ENCODE measurements around the gene UBR2. TPM values are rescaled to one million over a fixed set of nuclear protein-coding genes. Genes with fewer than 3 reads are reported as not detected.

Gene UBR2
- total and polyA plus RNA-seq, 2 of the 13 experiments (the other 11 are each of a cell fraction or from before 2014, with no cell fraction given), result 17.6 to 29.3 TPM

DNA sequence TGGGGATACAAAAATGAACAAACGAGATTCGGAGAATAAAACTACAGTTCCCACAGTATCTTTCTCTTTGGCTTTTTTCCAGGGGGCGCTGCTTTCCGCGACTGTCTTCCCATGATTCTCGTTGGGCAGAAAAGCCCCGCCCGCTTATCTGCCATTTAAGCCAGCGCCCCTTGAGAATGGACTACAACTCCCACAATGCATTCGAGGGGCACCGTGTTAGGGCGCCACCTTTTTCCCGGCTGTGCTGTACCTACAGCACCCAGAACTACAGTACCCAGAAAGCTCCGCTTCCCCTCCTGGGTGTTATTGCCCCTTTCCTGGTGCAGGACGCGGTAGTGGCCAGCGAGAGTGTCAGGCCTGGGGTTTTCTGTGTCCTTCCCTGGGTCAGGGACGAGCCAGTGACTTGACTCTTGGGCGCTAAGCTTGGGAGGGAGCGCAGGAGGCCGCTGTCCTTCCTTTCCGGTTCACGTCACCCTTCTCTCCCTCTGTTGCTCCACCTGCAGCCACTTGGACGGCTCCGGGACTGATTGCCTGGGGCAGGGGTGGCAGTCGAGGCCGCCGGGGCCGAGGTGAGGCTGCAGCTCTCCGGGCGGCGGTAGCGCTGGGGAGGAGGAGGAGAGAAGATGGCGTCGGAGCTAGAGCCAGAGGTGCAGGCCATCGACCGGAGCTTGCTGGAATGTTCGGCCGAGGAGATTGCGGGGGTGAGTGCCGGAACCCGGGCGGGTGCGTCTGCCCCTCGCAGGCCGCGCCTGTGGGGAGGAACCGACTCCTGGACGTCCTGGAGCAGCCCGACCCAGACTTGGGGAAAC lies at the start of gene UBR2 (continued):
- TF ChIP-seq HMG20A (CRISPR knock-in tag; IDR thresholded peaks at IDR 0.05; ENCODE audit: borderline replicate concordance) (peak; percentile 37; the same call in 1 of the 2 replicates), FIP1L1 (IDR thresholded peaks at IDR 0.05; ENCODE audit: borderline replicate concordance, insufficient read depth, low read depth, low read length) (no peak), NBN (conservative IDR thresholded peaks at IDR 0.05) (no peak), YEATS4 (CRISPR knock-in tag; IDR thresholded peaks at IDR 0.05; ENCODE audit: borderline replicate concordance) (peak; percentile 91), CHD4 (IDR thresholded peaks at IDR 0.05; ENCODE audit: borderline replicate concordance, low read length) (no peak), ZBTB7B (CRISPR knock-in tag; IDR thresholded peaks at IDR 0.05) (peak; percentile 82), ZBTB8A (CRISPR knock-in tag; IDR thresholded peaks at IDR 0.05; ENCODE audit: borderline replicate concordance, low read depth) (peak; percentile 98), ZNF816 (CRISPR knock-in tag; IDR thresholded peaks at IDR 0.05; ENCODE audit: borderline replicate concordance) (no peak; the same call in 1 of the 2 replicates), ZNF256 (CRISPR knock-in tag; conservative IDR thresholded peaks at IDR 0.05) (peak; percentile 92), ELF1 (CRISPR knock-in tag; IDR thresholded peaks at IDR 0.05) (peak; percentile 99), MED1 (CRISPR knock-in tag; IDR thresholded peaks at IDR 0.05) (peak; percentile 72), ZMYM3 (CRISPR knock-in tag; IDR thresholded peaks at IDR 0.05) (peak; percentile 15; the same call in 1 of the 2 replicates), ZNF431 (CRISPR knock-in tag; IDR thresholded peaks at IDR 0.05; ENCODE audit: borderline replicate concordance, low read depth) (no peak), ZNF296 (CRISPR knock-in tag; conservative IDR thresholded peaks at IDR 0.05) (no peak), SP1 (IDR thresholded peaks at IDR 0.05) (no peak), SP1 (CRISPR knock-in tag; IDR thresholded peaks at IDR 0.05) (peak; percentile 59), MEIS1 (CRISPR knock-in tag; IDR thresholded peaks at IDR 0.05; ENCODE audit: borderline replicate concordance) (0 out of 2 replicates have a peak, but pooled peaks have one; percentile 39), RFX5 (IDR thresholded peaks at IDR 0.05; ENCODE audit: low read depth, low read length) (peak; percentile 10; the same call in 1 of the 2 replicates), HDAC2 (CRISPR knock-in tag; IDR thresholded peaks at IDR 0.05) (peak; percentile 83), PRMT3 (CRISPR knock-in tag; IDR thresholded peaks at IDR 0.05; ENCODE audit: borderline replicate concordance, low read depth) (no peak), ZNF562 (CRISPR knock-in tag; IDR thresholded peaks at IDR 0.05; ENCODE audit: borderline replicate concordance) (no peak), RFXAP (CRISPR knock-in tag; IDR thresholded peaks at IDR 0.05; ENCODE audit: borderline replicate concordance) (peak; percentile 94; the same call in 1 of the 2 replicates), MXD4 (CRISPR knock-in tag; IDR thresholded peaks at IDR 0.05) (peak; percentile 92), CBX1 (IDR thresholded peaks at IDR 0.05; ENCODE audit: low read depth) (no peak)
- TF ChIP-seq, protein P1, sequence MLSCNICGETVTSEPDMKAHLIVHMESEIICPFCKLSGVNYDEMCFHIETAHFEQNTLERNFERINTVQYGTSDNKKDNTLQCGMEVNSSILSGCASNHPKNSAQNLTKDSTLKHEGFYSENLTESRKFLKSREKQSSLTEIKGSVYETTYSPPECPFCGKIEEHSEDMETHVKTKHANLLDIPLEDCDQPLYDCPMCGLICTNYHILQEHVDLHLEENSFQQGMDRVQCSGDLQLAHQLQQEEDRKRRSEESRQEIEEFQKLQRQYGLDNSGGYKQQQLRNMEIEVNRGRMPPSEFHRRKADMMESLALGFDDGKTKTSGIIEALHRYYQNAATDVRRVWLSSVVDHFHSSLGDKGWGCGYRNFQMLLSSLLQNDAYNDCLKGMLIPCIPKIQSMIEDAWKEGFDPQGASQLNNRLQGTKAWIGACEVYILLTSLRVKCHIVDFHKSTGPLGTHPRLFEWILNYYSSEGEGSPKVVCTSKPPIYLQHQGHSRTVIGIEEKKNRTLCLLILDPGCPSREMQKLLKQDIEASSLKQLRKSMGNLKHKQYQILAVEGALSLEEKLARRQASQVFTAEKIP (CRISPR knock-in tag; IDR thresholded peaks at IDR 0.05; ENCODE audit: borderline replicate concordance), result no peak
- TF ChIP-seq, protein P2, sequence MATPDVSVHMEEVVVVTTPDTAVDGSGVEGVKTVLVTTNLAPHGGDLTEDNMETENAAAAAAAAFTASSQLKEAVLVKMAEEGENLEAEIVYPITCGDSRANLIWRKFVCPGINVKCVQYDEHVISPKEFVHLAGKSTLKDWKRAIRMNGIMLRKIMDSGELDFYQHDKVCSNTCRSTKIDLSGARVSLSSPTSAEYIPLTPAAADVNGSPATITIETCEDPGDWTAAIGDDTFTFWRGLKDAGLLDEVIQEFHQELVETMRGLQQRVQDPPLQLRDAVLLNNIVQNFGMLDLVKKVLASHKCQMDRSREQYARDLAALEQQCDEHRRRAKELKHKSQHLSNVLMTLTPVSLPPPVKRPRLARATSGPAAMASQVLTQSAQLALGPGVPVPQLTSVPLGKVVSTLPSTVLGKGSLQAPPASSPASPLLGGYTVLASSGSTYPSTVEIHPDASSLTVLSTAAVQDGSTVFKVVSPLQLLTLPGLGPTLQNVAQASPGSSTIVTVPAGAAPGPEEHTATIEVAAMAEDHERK (CRISPR knock-in tag; IDR thresholded peaks at IDR 0.05; ENCODE audit: low read depth), result peak; percentile 74; the same call in 1 of the 2 replicates
- TF ChIP-seq, protein P3, sequence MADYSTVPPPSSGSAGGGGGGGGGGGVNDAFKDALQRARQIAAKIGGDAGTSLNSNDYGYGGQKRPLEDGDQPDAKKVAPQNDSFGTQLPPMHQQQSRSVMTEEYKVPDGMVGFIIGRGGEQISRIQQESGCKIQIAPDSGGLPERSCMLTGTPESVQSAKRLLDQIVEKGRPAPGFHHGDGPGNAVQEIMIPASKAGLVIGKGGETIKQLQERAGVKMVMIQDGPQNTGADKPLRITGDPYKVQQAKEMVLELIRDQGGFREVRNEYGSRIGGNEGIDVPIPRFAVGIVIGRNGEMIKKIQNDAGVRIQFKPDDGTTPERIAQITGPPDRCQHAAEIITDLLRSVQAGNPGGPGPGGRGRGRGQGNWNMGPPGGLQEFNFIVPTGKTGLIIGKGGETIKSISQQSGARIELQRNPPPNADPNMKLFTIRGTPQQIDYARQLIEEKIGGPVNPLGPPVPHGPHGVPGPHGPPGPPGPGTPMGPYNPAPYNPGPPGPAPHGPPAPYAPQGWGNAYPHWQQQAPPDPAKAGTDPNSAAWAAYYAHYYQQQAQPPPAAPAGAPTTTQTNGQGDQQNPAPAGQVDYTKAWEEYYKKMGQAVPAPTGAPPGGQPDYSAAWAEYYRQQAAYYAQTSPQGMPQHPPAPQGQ (CRISPR knock-in tag; IDR thresholded peaks at IDR 0.05; ENCODE audit: borderline replicate concordance), result no peak
